Gastroesophageal sphincter (tissue), 3 donors: ENCODE results near the gene PGAP2.

ENCODE experiments used
- POLR2A ChIP-seq, 2 donors: fragments of 450-650 bp; IDR thresholded peaks; one replicate each; pipeline ENCODE4 v1.6.1; 2017; ENCODE audit warnings: antibody characterized with exemption in 2 of 2, mild to moderate bottlenecking in 2 of 2, moderate library complexity in 1 of 2
- POLR2AphosphoS5 ChIP-seq: sonication (generic); formaldehyde crosslinking; IDR thresholded peaks from one replicate; pipeline ENCODE4 v1.6.1; 2017; ENCODE audit warnings: antibody characterized with exemption
- TF ChIP-seq, protein P1 (sequence below), 4 experiments: fragments of 200-600 bp in 2 of 4; fragments of 450-650 bp in 2 of 4; sonication (generic) in 1 of 4; IDR thresholded peaks; one replicate each; pipeline ENCODE4 v1.5.1; 2017 to 2019; ENCODE audit warnings: antibody characterized with exemption in 4 of 4, mild to moderate bottlenecking in 2 of 4, moderate library complexity in 2 of 4

- TF ChIP-seq, protein P1, sequence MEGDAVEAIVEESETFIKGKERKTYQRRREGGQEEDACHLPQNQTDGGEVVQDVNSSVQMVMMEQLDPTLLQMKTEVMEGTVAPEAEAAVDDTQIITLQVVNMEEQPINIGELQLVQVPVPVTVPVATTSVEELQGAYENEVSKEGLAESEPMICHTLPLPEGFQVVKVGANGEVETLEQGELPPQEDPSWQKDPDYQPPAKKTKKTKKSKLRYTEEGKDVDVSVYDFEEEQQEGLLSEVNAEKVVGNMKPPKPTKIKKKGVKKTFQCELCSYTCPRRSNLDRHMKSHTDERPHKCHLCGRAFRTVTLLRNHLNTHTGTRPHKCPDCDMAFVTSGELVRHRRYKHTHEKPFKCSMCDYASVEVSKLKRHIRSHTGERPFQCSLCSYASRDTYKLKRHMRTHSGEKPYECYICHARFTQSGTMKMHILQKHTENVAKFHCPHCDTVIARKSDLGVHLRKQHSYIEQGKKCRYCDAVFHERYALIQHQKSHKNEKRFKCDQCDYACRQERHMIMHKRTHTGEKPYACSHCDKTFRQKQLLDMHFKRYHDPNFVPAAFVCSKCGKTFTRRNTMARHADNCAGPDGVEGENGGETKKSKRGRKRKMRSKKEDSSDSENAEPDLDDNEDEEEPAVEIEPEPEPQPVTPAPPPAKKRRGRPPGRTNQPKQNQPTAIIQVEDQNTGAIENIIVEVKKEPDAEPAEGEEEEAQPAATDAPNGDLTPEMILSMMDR (IDR thresholded peaks at IDR 0.05): no peak
- TF ChIP-seq POLR2A (IDR thresholded peaks at IDR 0.05): no peak
- TF ChIP-seq POLR2AphosphoS5: no peak
Measured at GRCh38 chr11:3830730-3831129, 22.4 kb downstream of the PGAP2 start.
